Measurements from ENCODE around the gene BAZ2A.

Gene BAZ2A

DNA sequence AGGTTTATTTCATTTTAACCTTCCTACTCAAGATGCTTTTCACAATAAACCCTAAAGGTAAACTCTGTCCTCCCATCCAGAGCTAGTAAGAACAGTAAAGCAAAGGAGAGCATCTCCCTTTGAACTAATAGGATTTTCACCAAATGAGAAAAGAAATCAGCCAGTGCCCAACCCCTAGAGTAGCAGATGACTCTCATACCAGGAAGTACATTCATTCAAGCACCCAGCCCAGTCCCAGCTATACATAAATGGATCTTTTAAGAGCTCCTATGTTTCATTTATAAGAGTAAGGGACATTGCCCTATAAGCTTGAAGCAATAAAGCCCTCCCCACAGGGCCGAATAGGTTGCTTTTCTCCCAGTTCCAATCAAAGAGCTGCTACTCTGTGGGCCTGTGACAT is 7.6 kb downstream of the BAZ2A start:
- TF ChIP-seq, protein P1, sequence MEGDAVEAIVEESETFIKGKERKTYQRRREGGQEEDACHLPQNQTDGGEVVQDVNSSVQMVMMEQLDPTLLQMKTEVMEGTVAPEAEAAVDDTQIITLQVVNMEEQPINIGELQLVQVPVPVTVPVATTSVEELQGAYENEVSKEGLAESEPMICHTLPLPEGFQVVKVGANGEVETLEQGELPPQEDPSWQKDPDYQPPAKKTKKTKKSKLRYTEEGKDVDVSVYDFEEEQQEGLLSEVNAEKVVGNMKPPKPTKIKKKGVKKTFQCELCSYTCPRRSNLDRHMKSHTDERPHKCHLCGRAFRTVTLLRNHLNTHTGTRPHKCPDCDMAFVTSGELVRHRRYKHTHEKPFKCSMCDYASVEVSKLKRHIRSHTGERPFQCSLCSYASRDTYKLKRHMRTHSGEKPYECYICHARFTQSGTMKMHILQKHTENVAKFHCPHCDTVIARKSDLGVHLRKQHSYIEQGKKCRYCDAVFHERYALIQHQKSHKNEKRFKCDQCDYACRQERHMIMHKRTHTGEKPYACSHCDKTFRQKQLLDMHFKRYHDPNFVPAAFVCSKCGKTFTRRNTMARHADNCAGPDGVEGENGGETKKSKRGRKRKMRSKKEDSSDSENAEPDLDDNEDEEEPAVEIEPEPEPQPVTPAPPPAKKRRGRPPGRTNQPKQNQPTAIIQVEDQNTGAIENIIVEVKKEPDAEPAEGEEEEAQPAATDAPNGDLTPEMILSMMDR (IDR thresholded peaks at IDR 0.05) = no peak

DNA sequence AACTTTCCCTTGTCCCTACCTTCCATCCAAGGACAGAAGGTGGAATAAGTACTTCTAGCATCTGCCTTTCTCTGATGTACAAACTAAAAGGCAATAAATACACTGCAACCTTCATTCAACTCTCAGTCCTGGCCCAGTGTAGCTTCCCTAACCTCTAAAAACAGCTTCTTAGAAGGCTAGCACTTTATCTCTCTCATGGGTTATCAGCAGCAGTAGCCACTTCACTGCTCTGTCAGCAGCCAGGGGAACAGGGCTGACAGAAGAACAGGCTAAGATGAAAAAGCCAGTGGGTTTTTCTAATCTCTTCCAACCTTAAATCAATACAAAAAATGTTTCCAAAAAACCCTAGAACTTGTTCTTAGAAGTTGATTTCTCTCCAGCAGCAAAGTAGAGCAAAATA is 13.2 kb downstream of the BAZ2A start:
- TF ChIP-seq, protein P1 (IDR thresholded peaks at IDR 0.05) = no peak

DNA sequence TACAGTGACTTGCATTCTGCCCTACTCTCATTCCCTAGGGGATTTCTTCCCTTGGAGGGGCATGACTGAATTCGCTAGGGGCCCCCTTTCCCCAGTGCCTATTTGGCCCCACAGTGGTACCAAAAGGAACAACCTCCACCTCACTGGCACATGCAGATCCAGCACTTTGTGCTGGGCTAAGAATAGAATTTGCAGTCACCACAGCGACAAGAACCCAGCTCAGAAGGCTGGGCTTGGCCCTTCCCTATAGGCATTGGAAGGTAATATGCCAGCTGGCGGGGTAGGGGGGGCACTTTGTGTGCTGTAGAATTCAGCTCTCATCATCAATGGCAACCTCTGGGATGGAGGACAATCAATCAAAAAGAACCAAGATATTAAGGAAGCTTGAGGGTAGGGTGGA is 13.9 kb downstream of the BAZ2A start:
- TF ChIP-seq, protein P1 (IDR thresholded peaks at IDR 0.05) = no peak

DNA sequence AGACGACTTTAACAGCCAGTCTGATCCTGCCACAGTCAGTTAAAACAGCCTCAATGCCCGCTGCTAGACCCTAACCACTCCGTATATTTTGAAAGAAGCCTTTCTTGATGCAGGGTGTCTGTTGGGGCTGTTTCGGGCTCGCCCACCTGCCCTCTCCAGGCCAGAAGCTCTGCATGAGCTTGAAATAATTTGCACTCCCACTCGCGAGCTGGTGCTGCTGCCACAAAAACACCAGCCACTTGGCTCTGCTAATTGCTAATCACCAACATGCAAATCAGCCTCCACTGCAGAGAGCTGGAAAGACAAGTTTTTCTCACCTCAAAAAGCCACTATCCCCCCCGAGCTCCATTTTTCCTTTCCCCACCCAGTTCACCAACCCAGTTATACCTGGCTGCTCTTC is 15.5 kb downstream of the BAZ2A start:
- TF ChIP-seq, protein P1 (IDR thresholded peaks at IDR 0.05) = no peak

DNA sequence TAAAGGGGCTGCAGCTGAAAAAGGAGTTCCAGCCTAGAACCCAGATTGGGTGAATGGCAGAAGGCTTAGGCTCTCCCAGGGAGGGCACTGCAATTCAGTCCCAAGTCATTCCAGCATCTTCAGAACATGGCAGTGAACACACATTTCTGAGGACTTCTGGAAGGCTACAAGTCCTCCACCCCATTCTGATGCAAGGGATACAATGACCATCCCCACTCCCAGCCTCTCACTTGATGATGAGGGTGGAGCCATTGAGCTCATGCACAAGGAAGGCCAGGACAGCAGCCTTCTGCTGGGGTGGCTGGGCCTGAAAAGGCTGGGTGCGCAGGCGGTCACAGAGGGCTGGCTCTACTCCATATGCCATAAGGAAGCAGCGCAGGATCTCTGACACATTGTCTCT is 25.8 kb downstream of the BAZ2A start:
- TF ChIP-seq, protein P1 (IDR thresholded peaks at IDR 0.05) = no peak

DNA sequence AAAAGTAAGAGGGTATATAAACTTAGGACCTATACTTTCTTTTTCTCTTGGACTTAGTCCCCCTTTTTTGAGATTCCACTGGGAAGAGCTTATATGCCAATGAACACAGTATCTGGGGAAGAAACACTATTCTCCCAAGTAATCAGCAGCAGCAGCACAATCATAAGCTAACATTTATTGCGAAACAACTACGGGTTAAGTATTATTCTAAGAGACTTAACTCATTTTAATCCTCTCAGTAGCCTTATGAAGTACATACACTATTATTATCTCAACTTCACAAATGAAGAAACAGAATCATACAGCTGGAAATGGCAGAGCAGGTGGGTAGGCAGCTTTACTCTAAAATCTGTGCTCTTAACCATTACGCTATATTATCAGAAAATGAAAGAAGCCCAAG is 27.9 kb downstream of the BAZ2A start:
- TF ChIP-seq, protein P1 (IDR thresholded peaks at IDR 0.05) = no peak

DNA sequence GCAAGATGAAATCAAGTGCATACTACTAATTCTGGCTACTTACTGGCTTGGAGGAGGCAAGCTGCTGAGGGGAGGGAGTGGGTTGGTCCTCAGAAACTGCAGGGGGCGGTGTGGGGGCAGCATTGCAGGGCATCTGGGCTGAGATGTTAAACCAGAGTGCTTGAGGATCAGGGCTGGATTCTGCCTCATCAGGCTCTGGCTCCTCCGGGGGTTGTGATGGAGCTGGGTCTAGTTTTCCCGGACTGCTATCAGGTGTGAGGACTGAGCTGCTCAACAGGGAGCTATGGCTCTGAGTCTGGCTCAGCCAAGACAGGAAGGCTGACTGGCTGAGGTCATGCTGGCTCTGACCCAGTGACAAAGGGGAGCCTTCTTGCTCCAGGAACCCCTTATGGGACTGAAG is 28.6 kb downstream of the BAZ2A start:
- TF ChIP-seq, protein P1 (IDR thresholded peaks at IDR 0.05) = no peak

DNA sequence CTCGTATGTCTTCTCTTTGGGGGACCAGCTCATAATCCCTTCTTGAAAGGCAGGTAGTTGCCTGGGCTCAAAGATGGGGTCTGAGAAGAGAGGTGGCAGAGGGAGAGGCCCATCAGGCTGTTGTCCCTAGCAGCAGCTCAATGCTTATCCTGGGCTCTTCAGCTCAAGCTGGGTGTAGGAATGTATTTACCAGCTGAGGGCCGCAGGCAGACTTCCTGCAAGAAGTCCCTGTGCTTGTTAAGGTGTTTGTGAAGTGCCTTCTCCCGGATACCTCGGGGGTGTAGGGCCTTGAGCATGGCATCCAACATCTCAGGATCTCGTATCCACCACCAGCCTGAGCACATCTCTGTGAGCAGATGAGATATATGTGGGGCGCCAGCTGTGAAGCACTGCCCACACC is 29.4 kb downstream of the BAZ2A start:
- TF ChIP-seq, protein P1 (IDR thresholded peaks at IDR 0.05) = no peak

Data from LNCAP (cell line).